Breast epithelium (tissue), 4 donors: Measurements from ENCODE around the gene DAPK2. TPM values are rescaled to one million over a fixed set of nuclear protein-coding genes. Genes with fewer than 3 reads are reported as not detected.

Source experiments
- DNase-seq, 2 donors: peaks; one replicate each; pipeline ENCODE4 v3.0.0-alpha.2; 2019; ENCODE audit warnings: low spot score in 2 of 2
- H3K27ac ChIP-seq, 2 donors: fragments of 200-600 bp; sonication (generic) in 1 of 2; one replicate each; pipeline ENCODE4 v1.5.1; 2016 to 2019; ENCODE audit warnings: mild to moderate bottlenecking in 1 of 2
- H3K27me3 ChIP-seq, 2 donors: fragments of 200-600 bp; sonication (generic) in 1 of 2; one replicate each; pipeline versions ENCODE4 v1.5.1 to v1.6.0; 2017 to 2019; ENCODE audit warnings: control low read depth in 1 of 2, mild to moderate bottlenecking in 1 of 2
- H3K36me3 ChIP-seq: fragments of 200-600 bp; one replicate; pipeline ENCODE4 v1.5.1; 2019
- H3K4me1 ChIP-seq, 2 donors: fragments of 200-600 bp; sonication (generic); one replicate each; pipeline ENCODE4 v1.5.1; 2016 to 2019; ENCODE audit warnings: control low read depth in 1 of 2
- H3K4me3 ChIP-seq, 3 donors: fragments of 200-600 bp; sonication (generic); 1 replicate in 2 of 3; 2 replicates in 1 of 3; pipeline ENCODE4 v1.5.1; 2016 to 2019; ENCODE audit warnings: mild to moderate bottlenecking in 3 of 3, moderate library complexity in 2 of 3
- H3K9me3 ChIP-seq, 2 donors: fragments of 200-600 bp; sonication (generic) in 1 of 2; one replicate each; pipeline ENCODE4 v1.5.1; 2016 to 2019; ENCODE audit warnings: control low read depth in 1 of 2
- CTCF ChIP-seq, 3 donors: fragments of 450-650 bp; IDR thresholded peaks; one replicate each; pipeline ENCODE4 v1.5.1; 2016 to 2017; ENCODE audit warnings: antibody characterized with exemption in 3 of 3, mild to moderate bottlenecking in 3 of 3, moderate library complexity in 3 of 3
- POLR2A ChIP-seq: fragments of 450-650 bp; IDR thresholded peaks from one replicate; pipeline ENCODE4 v1.6.1; 2016; ENCODE audit warnings: antibody characterized with exemption, mild to moderate bottlenecking, moderate library complexity
- POLR2AphosphoS5 ChIP-seq, 3 donors: sonication (generic); formaldehyde crosslinking; IDR thresholded peaks; one replicate each; pipeline ENCODE4 v1.6.1; 2017; ENCODE audit warnings: antibody characterized with exemption in 3 of 3
- intact Hi-C: fragments of 100-400 bp; cut with DNase I; formaldehyde crosslinking; loops from one replicate; pipeline ENCODE4 v1.15.1; 2023; ENCODE audit warnings: low total_unique reads
- total RNA-seq, 3 donors: library from RNA; depleted of rRNA; stranded (reverse); fragments of >200 nt; gene quantifications; one replicate each; pipeline ENCODE4 v1.1.0, GENCODE V29; 2016

DAPK2 gene
- total RNA-seq, 3 donors from 2014 or later: 23.6 to 37.3 (median 29.6) TPM

GRCh38 chr15:63941698-63942465 lies 104.4 kb downstream of the DAPK2 start:
- intact Hi-C loops: no loop called here
- no peak overlapping the region for H3K4me3 ChIP-seq
- H3K4me1 ChIP-seq: peaks cover 13 to 20% of the 10 kb centered on the region in 2 donors
- DNase-seq: no peak
- no peaks in the 10 kb centered on the region for H3K36me3 ChIP-seq
- no peaks in the 10 kb centered on the region for H3K27me3 ChIP-seq
- peak overlapping the region; percentile 15 to 70 for H3K27ac ChIP-seq
- no peaks in the 10 kb centered on the region for H3K9me3 ChIP-seq
- TF ChIP-seq POLR2A: no peak
- no peak for TF ChIP-seq POLR2AphosphoS5 (IDR thresholded peaks at IDR 0.05)
- TF ChIP-seq CTCF (IDR thresholded peaks at IDR 0.05): no peak

DNA sequence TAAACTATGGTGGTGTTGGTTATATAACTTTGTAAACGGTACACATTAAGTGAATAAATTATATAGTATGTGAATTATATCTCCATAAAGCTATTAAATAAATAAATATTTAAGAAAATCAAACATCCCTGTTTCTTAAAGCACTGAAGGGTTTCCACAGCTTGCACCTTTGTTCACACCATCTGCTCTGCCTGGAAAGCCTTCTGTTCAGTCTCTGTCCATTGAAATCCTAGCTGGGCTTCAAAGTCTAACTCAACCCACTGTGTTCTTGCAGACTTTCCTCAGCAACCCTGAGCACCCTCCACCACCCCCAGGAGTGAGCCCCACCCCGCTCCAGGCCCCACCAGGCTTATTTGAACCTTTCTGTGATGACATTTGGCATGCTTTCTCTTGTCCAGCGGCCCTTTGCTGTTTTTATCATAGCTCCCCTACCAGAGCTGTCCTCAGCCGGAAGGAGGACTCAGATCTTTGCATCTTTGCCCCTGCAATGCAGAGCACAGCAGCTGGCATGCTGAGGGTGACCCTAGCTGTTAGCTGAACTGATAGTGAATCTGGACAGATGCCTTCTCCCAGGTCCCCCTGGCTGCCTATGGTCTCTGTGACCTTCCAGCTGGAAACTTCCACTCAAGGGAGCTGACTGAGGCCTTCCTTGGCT lies 105.2 kb downstream of the DAPK2 start:
- H3K4me1 ChIP-seq: peaks cover 12 to 13% of the 10 kb centered on the region in 2 donors
- no peaks in the 10 kb centered on the region for H3K9me3 ChIP-seq
- peak overlapping the region in 1 of 2 donors; percentile 10 for H3K27ac ChIP-seq
- no peak for DNase-seq
- intact Hi-C loops: no loop called here
- no peaks in the 10 kb centered on the region for H3K36me3 ChIP-seq
- no peaks in the 10 kb centered on the region for H3K27me3 ChIP-seq
- no peak overlapping the region for H3K4me3 ChIP-seq
- no peak for TF ChIP-seq CTCF (IDR thresholded peaks at IDR 0.05)
- TF ChIP-seq POLR2A: no peak
- TF ChIP-seq POLR2AphosphoS5 (IDR thresholded peaks at IDR 0.05): no peak

- H3K27ac ChIP-seq: peak overlapping the region; percentile 74 to 87
- no peaks in the 10 kb centered on the region for H3K27me3 ChIP-seq
- peaks cover 11 to 13% of the 10 kb centered on the region in 2 donors for H3K4me1 ChIP-seq
- intact Hi-C loops: no loop called here
- no peaks in the 10 kb centered on the region for H3K9me3 ChIP-seq
- no peaks in the 10 kb centered on the region for H3K36me3 ChIP-seq
- TF ChIP-seq POLR2A: no peak
- no peak for TF ChIP-seq CTCF (IDR thresholded peaks at IDR 0.05)
- peak in 2 of 3 donors; percentile 38 for TF ChIP-seq POLR2AphosphoS5 (IDR thresholded peaks at IDR 0.05)
- H3K4me3 ChIP-seq: peak overlapping the region in 1 of 3 donors; percentile 22
- peak in 1 of 2 donors; percentile 59 for DNase-seq
Observed at GRCh38 chr15:63939531-63940130, 106.7 kb downstream of the DAPK2 start.

GRCh38 chr15:63938486-63939061 lies 107.7 kb downstream of the DAPK2 start:
- no peaks in the 10 kb centered on the region for H3K9me3 ChIP-seq
- TF ChIP-seq POLR2A (no peak), CTCF (IDR thresholded peaks at IDR 0.05) (no peak), POLR2AphosphoS5 (IDR thresholded peaks at IDR 0.05) (no peak)
- no peaks in the 10 kb centered on the region for H3K36me3 ChIP-seq
- peak overlapping the region; percentile 74 to 87 for H3K27ac ChIP-seq
- H3K27me3 ChIP-seq: no peaks in the 10 kb centered on the region
- H3K4me1 ChIP-seq: peaks cover 11 to 13% of the 10 kb centered on the region in 2 donors
- DNase-seq: no peak
- H3K4me3 ChIP-seq: no peak overlapping the region
- intact Hi-C loops: no loop called here
